Erythroblast (primary cell): ENCODE measurements around the gene RFX3.
A peak's percentile ranks its signal among the peaks of the same experiment; 100 is the strongest.

Source experiments
- DNase-seq, 2 experiments: peaks; one replicate each; lab custom pipeline; 2025; lab: John Stamatoyannopoulos, UW
- GATA1 ChIP-seq: IDR thresholded peaks from 2 replicates; pipeline ENCODE4 v1.6.1; 2011; ENCODE audit warnings: low read depth, mild to moderate bottlenecking, control low read depth, low read length, moderate library complexity
- POLR2A ChIP-seq: IDR thresholded peaks from 2 replicates; pipeline ENCODE4 v1.6.1; 2011; ENCODE audit warnings: mild to moderate bottlenecking, low read length

Gene RFX3

GRCh38 chr9:3447788-3448187 lies 78.0 kb downstream of the RFX3 start:
- DNase-seq, result no peak
- TF ChIP-seq GATA1 (no peak), POLR2A (no peak)

GRCh38 chr9:3447143-3447542 lies 78.7 kb downstream of the RFX3 start:
- no peak for DNase-seq
- TF ChIP-seq POLR2A (no peak), GATA1 (no peak)

- no peak for DNase-seq
- no peak for TF ChIP-seq POLR2A
- no peak for TF ChIP-seq GATA1
Observed at GRCh38 chr9:3446313-3446712, 79.5 kb downstream of the RFX3 start.

GRCh38 chr9:3444016-3444415 lies 81.8 kb downstream of the RFX3 start:
- TF ChIP-seq GATA1 (no peak), POLR2A (no peak)
- DNase-seq, result no peak

GRCh38 chr9:3441197-3441816 lies 84.5 kb downstream of the RFX3 start:
- peak; percentile 63 to 68 for DNase-seq
- TF ChIP-seq GATA1 (no peak), POLR2A (no peak)

- no peak for DNase-seq
- TF ChIP-seq GATA1 (no peak), POLR2A (no peak)
Observed at GRCh38 chr9:3436629-3437420, 89.0 kb downstream of the RFX3 start.

- DNase-seq, result no peak
Observed at GRCh38 chr9:3435732-3436131, 90.1 kb downstream of the RFX3 start.

GRCh38 chr9:3434594-3434993 lies 91.2 kb downstream of the RFX3 start:
- TF ChIP-seq GATA1 (no peak), POLR2A (no peak)

More at GRCh38 chr9:3435732-3436131, 90.1 kb downstream of the RFX3 start:
- TF ChIP-seq POLR2A (no peak), GATA1 (no peak)

GRCh38 chr9:3433754-3434153 lies 92.0 kb downstream of the RFX3 start:
- no peak for DNase-seq
- no peak for TF ChIP-seq POLR2A
- TF ChIP-seq GATA1, result no peak

More at GRCh38 chr9:3434594-3434993, 91.2 kb downstream of the RFX3 start:
- DNase-seq, result no peak

GRCh38 chr9:3433066-3433465 lies 92.7 kb downstream of the RFX3 start:
- DNase-seq, result no peak
- TF ChIP-seq GATA1, result no peak
- no peak for TF ChIP-seq POLR2A

- TF ChIP-seq POLR2A, result no peak
- no peak for TF ChIP-seq GATA1
- DNase-seq, result no peak
Observed at GRCh38 chr9:3431890-3432289, 93.9 kb downstream of the RFX3 start.

- DNase-seq, result no peak
- TF ChIP-seq POLR2A (no peak), GATA1 (no peak)
Observed at GRCh38 chr9:3419893-3420292, 105.9 kb downstream of the RFX3 start.

- DNase-seq, result peak; percentile 18 to 63
- no peak for TF ChIP-seq GATA1
- TF ChIP-seq POLR2A, result no peak
Observed at GRCh38 chr9:3415906-3416305, 109.9 kb downstream of the RFX3 start.

GRCh38 chr9:3413984-3414383 lies 111.8 kb downstream of the RFX3 start:
- TF ChIP-seq POLR2A (no peak), GATA1 (no peak)
- no peak for DNase-seq

- TF ChIP-seq POLR2A (no peak), GATA1 (no peak)
- DNase-seq, result no peak
Observed at GRCh38 chr9:3410461-3410860, 115.3 kb downstream of the RFX3 start.
